Measurements from ENCODE around the gene IGSF9B.

DNA sequence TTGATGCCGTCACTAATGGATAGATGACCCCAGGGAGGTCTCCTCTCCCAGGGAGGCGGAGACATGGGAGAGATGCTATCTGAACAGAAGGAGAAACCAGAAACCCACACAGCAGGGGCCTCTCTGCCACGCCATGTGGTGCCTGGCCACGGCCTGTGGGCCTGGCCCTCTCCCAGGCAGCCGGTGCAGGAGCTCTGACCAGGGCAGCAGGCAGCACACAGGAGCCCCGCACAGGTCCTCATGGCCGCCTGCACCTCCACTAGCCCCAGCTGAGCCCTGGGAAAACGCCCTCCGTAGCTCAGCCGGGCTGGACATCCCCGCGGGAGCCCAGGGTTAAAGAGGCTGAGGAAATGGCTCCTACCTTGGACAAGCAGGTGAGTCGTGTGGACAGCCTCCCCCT, 19.8 kb downstream of the IGSF9B start:
- TF ChIP-seq EP300 (IDR thresholded peaks at IDR 0.05; ENCODE audit: borderline replicate concordance) (no peak), TCF12 (IDR thresholded peaks at IDR 0.05; ENCODE audit: low read depth) (no peak), YY1 (IDR thresholded peaks at IDR 0.05; ENCODE audit: low read depth) (no peak), EGR1 (IDR thresholded peaks at IDR 0.05) (no peak), NFIC (IDR thresholded peaks at IDR 0.05) (no peak), TAF1 (IDR thresholded peaks at IDR 0.05; ENCODE audit: low read depth) (no peak), FOXM1 (IDR thresholded peaks at IDR 0.05; ENCODE audit: borderline replicate concordance, low read depth) (no peak), CREB1 (IDR thresholded peaks at IDR 0.05; ENCODE audit: low read depth) (no peak), CEBPB (IDR thresholded peaks at IDR 0.05) (no peak)
- TF ChIP-seq, protein P1, sequence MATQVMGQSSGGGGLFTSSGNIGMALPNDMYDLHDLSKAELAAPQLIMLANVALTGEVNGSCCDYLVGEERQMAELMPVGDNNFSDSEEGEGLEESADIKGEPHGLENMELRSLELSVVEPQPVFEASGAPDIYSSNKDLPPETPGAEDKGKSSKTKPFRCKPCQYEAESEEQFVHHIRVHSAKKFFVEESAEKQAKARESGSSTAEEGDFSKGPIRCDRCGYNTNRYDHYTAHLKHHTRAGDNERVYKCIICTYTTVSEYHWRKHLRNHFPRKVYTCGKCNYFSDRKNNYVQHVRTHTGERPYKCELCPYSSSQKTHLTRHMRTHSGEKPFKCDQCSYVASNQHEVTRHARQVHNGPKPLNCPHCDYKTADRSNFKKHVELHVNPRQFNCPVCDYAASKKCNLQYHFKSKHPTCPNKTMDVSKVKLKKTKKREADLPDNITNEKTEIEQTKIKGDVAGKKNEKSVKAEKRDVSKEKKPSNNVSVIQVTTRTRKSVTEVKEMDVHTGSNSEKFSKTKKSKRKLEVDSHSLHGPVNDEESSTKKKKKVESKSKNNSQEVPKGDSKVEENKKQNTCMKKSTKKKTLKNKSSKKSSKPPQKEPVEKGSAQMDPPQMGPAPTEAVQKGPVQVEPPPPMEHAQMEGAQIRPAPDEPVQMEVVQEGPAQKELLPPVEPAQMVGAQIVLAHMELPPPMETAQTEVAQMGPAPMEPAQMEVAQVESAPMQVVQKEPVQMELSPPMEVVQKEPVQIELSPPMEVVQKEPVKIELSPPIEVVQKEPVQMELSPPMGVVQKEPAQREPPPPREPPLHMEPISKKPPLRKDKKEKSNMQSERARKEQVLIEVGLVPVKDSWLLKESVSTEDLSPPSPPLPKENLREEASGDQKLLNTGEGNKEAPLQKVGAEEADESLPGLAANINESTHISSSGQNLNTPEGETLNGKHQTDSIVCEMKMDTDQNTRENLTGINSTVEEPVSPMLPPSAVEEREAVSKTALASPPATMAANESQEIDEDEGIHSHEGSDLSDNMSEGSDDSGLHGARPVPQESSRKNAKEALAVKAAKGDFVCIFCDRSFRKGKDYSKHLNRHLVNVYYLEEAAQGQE (IDR thresholded peaks at IDR 0.05; ENCODE audit: low read depth) = no peak
- TF ChIP-seq, protein P2, sequence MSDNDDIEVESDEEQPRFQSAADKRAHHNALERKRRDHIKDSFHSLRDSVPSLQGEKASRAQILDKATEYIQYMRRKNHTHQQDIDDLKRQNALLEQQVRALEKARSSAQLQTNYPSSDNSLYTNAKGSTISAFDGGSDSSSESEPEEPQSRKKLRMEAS (IDR thresholded peaks at IDR 0.05) = no peak

All from Ishikawa (cell line).